H9 (cell line): ENCODE measurements around the gene LRRC70. TPM values are rescaled to one million over a fixed set of nuclear protein-coding genes. Genes with fewer than 3 reads are reported as not detected.

Experiments
- DNase-seq: peaks from one replicate; pipeline ENCODE4 v3.0.0-alpha.2; 2017
- H2AFZ ChIP-seq: one replicate; pipeline ENCODE4 v1.6.1; 2013; ENCODE audit warnings: mild to moderate bottlenecking, low read length, control low read depth, moderate library complexity
- H2AK5ac ChIP-seq: 2 replicates; pipeline ENCODE4 v1.6.1; 2013; ENCODE audit warnings: low read length, control low read depth, mixed read lengths; ENCODE audit not compliant: insufficient read length
- H2BK120ac ChIP-seq: one replicate; pipeline ENCODE4 v1.6.1; 2013; ENCODE audit warnings: low read depth, mild to moderate bottlenecking, low read length, control low read depth, inconsistent platforms; ENCODE audit not compliant: poor library complexity, severe bottlenecking
- H2BK12ac ChIP-seq: 2 replicates; pipeline ENCODE4 v1.6.1; 2013; ENCODE audit warnings: low read length, control low read depth, mixed read lengths, low read depth; ENCODE audit not compliant: insufficient read length
- H2BK15ac ChIP-seq: 2 replicates; pipeline ENCODE4 v1.6.1; 2013; ENCODE audit warnings: low read depth, low read length, control low read depth
- H2BK20ac ChIP-seq: one replicate; pipeline ENCODE4 v1.6.1; 2013; ENCODE audit warnings: low read depth, mild to moderate bottlenecking, low read length, control low read depth, inconsistent platforms; ENCODE audit not compliant: poor library complexity, severe bottlenecking
- H2BK5ac ChIP-seq: 2 replicates; pipeline ENCODE4 v1.6.1; 2013; ENCODE audit warnings: low read length, control low read depth, mixed read lengths; ENCODE audit not compliant: insufficient read length
- H3K14ac ChIP-seq: 2 replicates; pipeline ENCODE4 v1.6.1; 2013; ENCODE audit warnings: low read length, control low read depth; ENCODE audit not compliant: insufficient read depth
- H3K18ac ChIP-seq: 2 replicates; pipeline ENCODE4 v1.6.1; 2013; ENCODE audit warnings: low read depth, mild to moderate bottlenecking, mixed read lengths, low read length, control low read depth; ENCODE audit not compliant: insufficient read length
- H3K23ac ChIP-seq: 2 replicates; pipeline ENCODE4 v1.6.1; 2013; ENCODE audit warnings: low read length, control low read depth, mixed read lengths, low read depth; ENCODE audit not compliant: insufficient read length
- H3K23me2 ChIP-seq: 2 replicates; pipeline ENCODE4 v1.6.1; 2013; ENCODE audit warnings: low read depth, mild to moderate bottlenecking, mixed read lengths, low read length, control low read depth; ENCODE audit not compliant: insufficient read length, poor library complexity, severe bottlenecking
- H3K27ac ChIP-seq: 2 replicates; pipeline ENCODE4 v1.5.1; 2013; ENCODE audit warnings: low read length, control low read depth, mixed read lengths, low read depth; ENCODE audit not compliant: insufficient read length
- H3K27me3 ChIP-seq: 2 replicates; pipeline ENCODE4 v1.6.1; 2013; ENCODE audit warnings: low read length, control low read depth, inconsistent platforms; ENCODE audit not compliant: insufficient read depth
- H3K4ac ChIP-seq: 2 replicates; pipeline ENCODE4 v1.6.1; 2013; ENCODE audit warnings: low read depth, mild to moderate bottlenecking, control low read depth, inconsistent platforms, low read length, moderate library complexity
- H3K4me1 ChIP-seq: 2 replicates; pipeline ENCODE4 v1.6.1; 2013; ENCODE audit warnings: low read length, control low read depth, inconsistent platforms; ENCODE audit not compliant: insufficient read depth
- H3K4me2 ChIP-seq: 2 replicates; pipeline ENCODE4 v1.6.1; 2013; ENCODE audit warnings: low read length, control low read depth, mixed read lengths; ENCODE audit not compliant: insufficient read length, insufficient read depth
- H3K56ac ChIP-seq: 2 replicates; pipeline ENCODE4 v1.6.1; 2013; ENCODE audit warnings: low read depth, mild to moderate bottlenecking, mixed read lengths, low read length, control low read depth; ENCODE audit not compliant: insufficient read length
- H3K79me1 ChIP-seq: 2 replicates; pipeline ENCODE4 v1.6.1; 2013; ENCODE audit warnings: low read depth, mild to moderate bottlenecking, moderate library complexity, low read length, control low read depth, inconsistent platforms; ENCODE audit not compliant: insufficient read depth, poor library complexity, severe bottlenecking
- H3K79me2 ChIP-seq: 2 replicates; pipeline ENCODE4 v1.6.1; 2013; ENCODE audit warnings: low read length, control low read depth, inconsistent platforms; ENCODE audit not compliant: insufficient read depth
- H3K9ac ChIP-seq: 2 replicates; pipeline ENCODE4 v1.6.1; 2013; ENCODE audit warnings: low read length, control low read depth, mixed read lengths; ENCODE audit not compliant: insufficient read length; ENCODE audit errors: extremely low read depth
- H3K9me3 ChIP-seq: one replicate; pipeline ENCODE4 v1.6.1; 2013; ENCODE audit warnings: low read depth, low read length, inconsistent platforms; ENCODE audit not compliant: control insufficient read depth
- H3T11ph ChIP-seq: one replicate; pipeline ENCODE4 v1.6.1; 2013; ENCODE audit warnings: mild to moderate bottlenecking, low read length, control low read depth, inconsistent platforms
- H4K20me1 ChIP-seq: one replicate; pipeline ENCODE4 v1.6.1; 2013; ENCODE audit not compliant: control insufficient read depth, insufficient read length, insufficient read depth
- H4K5ac ChIP-seq: 2 replicates; pipeline ENCODE4 v1.6.1; 2013; ENCODE audit warnings: low read depth, mild to moderate bottlenecking, mixed read lengths, low read length, control low read depth; ENCODE audit not compliant: insufficient read length
- H4K8ac ChIP-seq: replicated peaks from 2 replicates; pipeline ENCODE4 v1.6.1; 2013; ENCODE audit warnings: low read length, control low read depth, mixed read lengths, low read depth; ENCODE audit not compliant: insufficient read length
- H4K91ac ChIP-seq: 2 replicates; pipeline ENCODE4 v1.6.1; 2013; ENCODE audit warnings: low read depth, mild to moderate bottlenecking, moderate library complexity, mixed read lengths, low read length, control low read depth; ENCODE audit not compliant: insufficient read length
- H3K27ac Mint-ChIP-seq, 3 experiments: 2 replicates in 2 of 3; 3 replicates in 1 of 3; pipeline ENCODE4 v1.8.0; 2020 to 2021; ENCODE audit warnings: mixed read lengths in 3 of 3, mild to moderate bottlenecking in 1 of 3, moderate library complexity in 1 of 3
- H3K27me3 Mint-ChIP-seq: 2 replicates; pipeline ENCODE4 v1.8.0; 2021; ENCODE audit warnings: low read depth, mild to moderate bottlenecking, moderate library complexity, mixed read lengths
- H3K36me3 Mint-ChIP-seq, 3 experiments: 2 replicates in 2 of 3; 3 replicates in 1 of 3; pipeline ENCODE4 v1.8.0; 2020 to 2021; ENCODE audit warnings: low read depth in 3 of 3, mixed read lengths in 3 of 3; ENCODE audit not compliant: insufficient read depth in 1 of 3
- H3K4me1 Mint-ChIP-seq, 2 experiments: 2 replicates each; pipeline ENCODE4 v1.8.0; 2020; ENCODE audit warnings: mixed read lengths in 2 of 2
- H3K4me3 Mint-ChIP-seq, 2 experiments: 2 replicates in 1 of 2; 3 replicates in 1 of 2; pipeline ENCODE4 v1.8.0; 2020 to 2021; ENCODE audit warnings: mild to moderate bottlenecking in 2 of 2, mixed read lengths in 2 of 2, moderate library complexity in 1 of 2
- H3K9me3 Mint-ChIP-seq, 2 experiments: 2 replicates in 1 of 2; 3 replicates in 1 of 2; pipeline ENCODE4 v1.8.0; 2020; ENCODE audit warnings: mild to moderate bottlenecking in 2 of 2, mixed read lengths in 2 of 2, moderate library complexity in 1 of 2
- CTCF ChIP-seq: fragments of 200-600 bp; sonication (generic); conservative IDR thresholded peaks from 3 replicates; pipeline ENCODE4 v1.8.0; 2021; ENCODE audit warnings: antibody characterized with exemption, mild to moderate bottlenecking
- WGBS: extraction: QIAGEN DNeasy Blood & Tissue Kit; methylation state at CpG from one replicate; pipeline ENCODE4 v1.1.7; 2013; ENCODE audit warnings: missing lambda C conversion rate, low lambda C conversion rate, mixed read lengths; ENCODE audit not compliant: insufficient read length; ENCODE audit errors: extremely low coverage; 5-methylcytosine and 5-hydroxymethylcytosine counted together
- total RNA-seq: library from RNA; stranded (reverse); gene quantifications from 2 replicates; pipeline ENCODE4 v1.2.1, GENCODE V29; 2021

Gene LRRC70
- total RNA-seq, 1 experiment from 2014 or later = 1.1 TPM

DNA sequence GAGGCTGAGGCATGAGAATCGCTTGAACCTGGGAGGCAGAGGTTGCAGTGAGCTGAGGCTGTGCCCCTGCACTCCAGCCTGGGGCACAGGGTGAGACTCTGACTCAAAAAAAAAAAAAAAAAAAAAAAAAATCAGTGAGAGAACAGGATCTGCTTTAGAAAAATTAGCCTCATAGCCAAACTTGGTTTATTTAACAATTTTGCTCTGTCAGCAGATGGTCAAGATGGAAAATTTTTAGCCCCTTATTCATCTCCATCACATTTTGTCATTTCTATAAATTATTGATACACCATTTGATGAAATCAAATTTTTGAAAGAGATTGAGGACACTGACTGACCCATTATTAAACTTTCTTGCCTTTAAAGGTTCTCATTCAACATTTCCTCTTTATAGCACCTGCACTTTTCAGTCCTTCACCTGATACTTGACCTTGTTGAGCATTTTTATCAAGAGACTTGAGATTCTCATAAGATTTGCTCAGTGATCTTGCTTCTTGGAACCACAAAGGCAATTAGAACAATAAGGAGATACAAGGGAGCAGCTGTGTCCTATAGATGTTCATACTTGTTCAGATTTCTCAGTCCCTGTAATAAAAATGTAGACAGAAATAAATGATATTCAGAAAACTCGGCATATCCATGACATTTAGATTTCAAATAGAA, 38.1 kb downstream of the LRRC70 start:
- H3K36me3 Mint-ChIP-seq = peaks cover 25 to 34% (median 26%) of the 10 kb centered on the region in 3 experiments
- H2BK20ac ChIP-seq = no peak overlapping the region
- no peak for DNase-seq
- no peak overlapping the region for H3K27ac ChIP-seq
- no peak overlapping the region for H2BK120ac ChIP-seq
- H3K23ac ChIP-seq = no peak overlapping the region
- H3K27me3 ChIP-seq = no peaks in the 10 kb centered on the region
- no peaks in the 10 kb centered on the region for H3K9me3 ChIP-seq
- H3K4me2 ChIP-seq = no peak overlapping the region
- H3K56ac ChIP-seq = no peak overlapping the region
- H3K23me2 ChIP-seq = no peaks in the 10 kb centered on the region
- peaks cover 5% of the 10 kb centered on the region; the same call in 1 of the 2 replicates for H3K4me1 ChIP-seq
- no peaks in the 10 kb centered on the region for H3K79me2 ChIP-seq
- no peak overlapping the region for H2BK5ac ChIP-seq
- H3K79me1 ChIP-seq = no peaks in the 10 kb centered on the region
- no peak overlapping the region for H4K8ac ChIP-seq
- no peak overlapping the region for H4K91ac ChIP-seq
- no peak overlapping the region for H3K14ac ChIP-seq
- H3K27ac Mint-ChIP-seq = no peak overlapping the region; a peak in 1 of 7 replicates
- H2AK5ac ChIP-seq = no peak overlapping the region
- peaks cover 0 to 4% of the 10 kb centered on the region in 2 experiments; a peak in 4 of 5 replicates for H3K9me3 Mint-ChIP-seq
- no peak overlapping the region for H3K4me3 Mint-ChIP-seq
- H3K4me1 Mint-ChIP-seq = peaks cover 20 to 27% of the 10 kb centered on the region in 2 experiments
- H2BK12ac ChIP-seq = no peak overlapping the region
- H4K5ac ChIP-seq = no peak overlapping the region
- no CpG with 5 or more reads among the region's 2 CpGs for WGBS
- no peak overlapping the region for H3K18ac ChIP-seq
- H2AFZ ChIP-seq = no peak overlapping the region
- no peak overlapping the region for H3K4ac ChIP-seq
- no peaks in the 10 kb centered on the region for H4K20me1 ChIP-seq
- no peak for TF ChIP-seq CTCF
- H2BK15ac ChIP-seq = no peak overlapping the region
- H3T11ph ChIP-seq = no peak overlapping the region
- no peak overlapping the region for H3K9ac ChIP-seq
- no peaks in the 10 kb centered on the region for H3K27me3 Mint-ChIP-seq
